NCI-H460 (cell line): ENCODE data around the gene TMEM52B. TPM values are rescaled to one million over a fixed set of nuclear protein-coding genes. Genes with fewer than 3 reads are reported as not detected.
"Not testable (repeated sequence)": the region's sequence is repeated elsewhere in the genome, so short reads cannot be mapped to it uniquely, and the experiment has no call there.

Experiments
- DNase-seq: peaks from one replicate; pipeline ENCODE4 v3.0.0-alpha.2; 2016; ENCODE audit warnings: low read depth; ENCODE audit errors: extremely low read depth
- total RNA-seq: library from RNA; depleted of rRNA; stranded (reverse); fragments of >200 nt; shearing (Covaris generic); gene quantifications from 2 replicates; pipeline ENCODE4 v1.2.3, GENCODE V29; 2014

The TMEM52B gene
- total RNA-seq, 1 experiment from 2014 or later, result not detected

GRCh38 chr12:10170216-10170615 lies 8.6 kb upstream of the TMEM52B start:
- DNase-seq, result no peak

GRCh38 chr12:10171973-10172728 lies 6.7 kb upstream of the TMEM52B start, which contains the start of gene OLR1:
TSS of gene OLR1 (minus strand) at chr12:10172132. CDS start at chr12:10172077, 55 bp downstream.
- no peak for DNase-seq

GRCh38 chr12:10174986-10175614 lies 3.7 kb upstream of the TMEM52B start:
- no peak for DNase-seq

- DNase-seq, result no peak
These were observed 2.8 kb upstream of the TMEM52B start for GRCh38 chr12:10175846-10176636.

GRCh38 chr12:10179776-10180181 lies 947 bp downstream of the TMEM52B start:
- no peak for DNase-seq

GRCh38 chr12:10182354-10183049 lies 3.7 kb downstream of the TMEM52B start:
- DNase-seq, result no peak

- no peak for DNase-seq
These were observed 5.5 kb downstream of the TMEM52B start for GRCh38 chr12:10184261-10184843.

- DNase-seq, result no peak
These were observed 7.5 kb downstream of the TMEM52B start for GRCh38 chr12:10186299-10186698.

- DNase-seq, result not testable (repeated sequence)
These were observed 8.1 kb downstream of the TMEM52B start for GRCh38 chr12:10186958-10187357.

- no peak for DNase-seq
These were observed 10.8 kb downstream of the TMEM52B start for GRCh38 chr12:10189653-10190052.

GRCh38 chr12:10190558-10191388 lies 11.9 kb downstream of the TMEM52B start:
- peak; percentile 36 for DNase-seq

- no peak for DNase-seq
These were observed 13.0 kb downstream of the TMEM52B start for GRCh38 chr12:10191865-10192264.

- no peak for DNase-seq
These were observed 15.4 kb downstream of the TMEM52B start for GRCh38 chr12:10194160-10194670.

GRCh38 chr12:10196210-10196609 lies 17.4 kb downstream of the TMEM52B start:
- no peak for DNase-seq

GRCh38 chr12:10197879-10198278 lies 19.0 kb downstream of the TMEM52B start:
- no peak for DNase-seq

- not testable (repeated sequence) for DNase-seq
These were observed 25.7 kb downstream of the TMEM52B start for GRCh38 chr12:10204495-10204894.

GRCh38 chr12:10205220-10205807 lies 26.5 kb downstream of the TMEM52B start:
- no peak for DNase-seq

GRCh38 chr12:10207136-10207535 lies 28.3 kb downstream of the TMEM52B start:
- DNase-seq, result no peak

- no peak for DNase-seq
These were observed 31.4 kb downstream of the TMEM52B start for GRCh38 chr12:10210225-10210624.
